HG03342 (cell line): Measurements from ENCODE around the gene KLHL3.
A peak's percentile ranks its signal among the peaks of the same experiment; 100 is the strongest.
"Not testable (repeated sequence)": the region's sequence is repeated elsewhere in the genome, so short reads cannot be mapped to it uniquely, and the experiment has no call there.

ENCODE experiments used
- ATAC-seq: cut with Tn5 transposase; IDR thresholded peaks from one replicate; pipeline ENCODE4 v1.9.1; 2021; ENCODE audit warnings: mild to moderate bottlenecking, moderate library complexity; ENCODE audit not compliant: unreplicated experiment

The KLHL3 gene

DNA sequence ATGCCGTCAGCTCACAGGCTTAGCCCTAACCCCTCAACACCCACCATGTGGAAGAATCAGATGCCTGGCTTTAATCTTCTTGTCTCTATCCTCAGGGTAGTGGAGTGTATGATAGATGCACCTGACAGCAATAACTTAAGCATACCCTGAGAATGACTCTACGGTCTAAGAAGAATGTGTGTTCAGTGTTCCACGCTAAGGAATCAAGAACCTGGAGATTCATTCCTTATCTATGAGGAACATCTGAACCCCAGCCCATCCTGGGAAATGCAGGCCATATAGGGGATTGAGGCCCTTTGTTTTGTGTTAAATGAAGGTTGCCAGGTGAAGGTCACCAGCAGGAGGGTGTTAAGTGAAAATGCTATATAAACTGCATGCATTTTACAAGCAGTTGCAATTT lies 63.0 kb downstream of the KLHL3 start:
- ATAC-seq = no peak

DNA sequence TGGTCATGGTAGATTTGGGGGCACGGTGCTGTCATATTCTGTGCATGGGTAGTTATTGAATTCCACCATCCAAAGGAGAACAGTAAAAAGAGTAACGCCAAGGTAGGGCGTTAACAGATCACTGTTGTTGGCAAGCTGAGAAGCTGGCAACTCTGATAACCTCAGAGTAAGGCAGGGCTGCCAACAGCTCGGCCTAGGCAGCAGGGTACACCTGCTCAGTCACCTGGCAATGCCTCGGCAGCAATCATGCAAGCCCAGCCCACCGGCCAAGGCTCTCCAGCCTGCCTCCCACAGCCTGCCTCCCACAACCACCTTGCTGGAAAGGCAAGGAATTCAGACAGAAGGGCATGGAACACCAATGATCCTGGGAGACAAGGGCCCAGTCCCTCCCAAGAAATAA lies 63.9 kb downstream of the KLHL3 start:
- no peak for ATAC-seq

DNA sequence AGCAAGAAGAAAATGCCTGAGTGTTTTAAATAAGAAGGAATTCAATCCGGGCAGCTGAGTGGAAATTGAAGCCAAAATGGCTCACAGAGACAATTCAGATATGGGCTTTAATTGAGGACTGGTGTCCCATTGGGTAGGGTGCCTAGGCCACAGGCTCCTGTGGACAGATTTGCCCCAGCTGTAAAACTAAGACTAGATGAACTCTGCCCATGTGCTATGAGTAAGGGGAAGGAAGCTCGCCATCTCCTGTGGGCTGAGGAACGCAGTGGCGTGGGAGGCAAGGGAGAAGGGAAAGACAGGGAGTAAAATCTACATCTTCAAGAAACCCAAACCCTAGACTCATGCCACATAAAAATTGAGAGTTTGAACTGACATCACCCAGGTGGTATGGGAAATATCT lies 66.1 kb downstream of the KLHL3 start:
- no peak for ATAC-seq

DNA sequence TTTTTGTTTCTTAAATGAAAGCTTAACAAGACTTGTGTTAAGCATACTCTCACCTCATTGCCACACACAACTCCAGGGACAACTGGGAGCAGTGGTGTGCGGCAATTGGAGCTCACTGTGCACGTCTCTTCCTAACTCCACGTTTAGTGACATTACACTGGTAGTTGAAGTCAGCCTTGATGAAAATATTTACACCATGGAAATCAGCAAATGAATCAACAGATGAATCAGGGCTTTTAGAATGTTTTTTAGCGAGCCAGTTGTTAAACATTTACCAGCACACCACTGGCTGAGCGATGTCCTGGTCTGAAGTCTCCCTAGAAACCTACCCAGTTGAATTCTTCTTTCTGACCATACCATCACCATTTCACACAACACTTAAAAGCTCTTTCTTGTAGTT lies 67.3 kb downstream of the KLHL3 start:
- no peak for ATAC-seq

DNA sequence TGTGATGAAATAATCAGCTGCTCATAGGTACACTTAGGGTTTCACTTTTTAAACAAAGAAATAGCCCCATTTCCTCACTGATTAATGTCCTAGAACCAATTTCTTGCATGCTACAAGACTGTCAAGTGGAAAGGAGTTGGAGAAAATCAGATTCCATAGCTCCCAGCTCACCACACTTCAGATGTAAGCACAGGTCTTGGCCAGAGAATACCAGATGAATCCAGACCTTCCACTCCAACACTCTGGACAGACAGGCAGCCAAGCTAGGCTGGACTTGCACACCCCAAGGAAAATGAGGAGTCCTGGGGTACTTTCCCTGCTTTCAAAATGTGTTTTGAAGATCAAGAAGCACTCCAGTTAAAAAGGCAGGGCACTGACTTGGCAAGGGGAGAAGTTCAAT lies 68.5 kb downstream of the KLHL3 start:
- ATAC-seq = no peak

DNA sequence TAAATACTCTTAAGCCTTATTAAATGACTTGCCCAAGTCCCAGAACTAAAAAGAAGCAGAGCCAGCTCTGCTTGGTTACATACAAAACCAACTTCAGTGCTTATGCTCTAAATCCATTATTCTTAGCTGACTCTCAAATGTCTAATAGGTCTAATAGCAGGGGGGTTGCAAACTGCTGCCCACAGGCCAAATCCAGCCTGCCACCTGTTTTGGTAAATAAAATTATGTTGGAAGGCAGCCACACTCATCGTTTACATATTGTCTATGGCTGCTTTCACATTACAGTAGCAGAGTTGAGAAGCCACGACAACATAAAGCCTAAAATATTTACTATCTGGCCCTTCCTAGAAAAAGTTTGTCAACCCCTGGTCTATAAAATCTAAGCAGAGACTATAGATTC lies 69.0 kb downstream of the KLHL3 start:
- ATAC-seq = no peak

DNA sequence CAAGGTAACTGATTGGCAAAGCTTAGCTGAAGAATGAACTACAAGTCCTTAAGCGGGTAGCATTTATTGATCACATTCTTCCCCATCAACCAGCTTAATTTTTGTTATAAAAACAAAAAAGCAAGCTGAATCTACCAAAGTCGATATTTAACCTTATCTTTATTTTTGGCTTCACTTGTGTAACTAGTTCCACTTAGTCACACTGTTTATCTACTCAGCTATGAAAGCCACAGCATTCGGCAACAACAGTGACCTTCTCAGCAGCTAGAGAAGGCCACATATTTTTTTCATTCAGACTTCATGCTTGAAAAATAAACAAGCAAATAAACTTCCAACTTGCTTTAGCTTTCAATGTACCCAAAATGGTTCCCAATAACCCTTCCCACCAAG lies 69.4 kb downstream of the KLHL3 start:
- peak; percentile 42 for ATAC-seq

DNA sequence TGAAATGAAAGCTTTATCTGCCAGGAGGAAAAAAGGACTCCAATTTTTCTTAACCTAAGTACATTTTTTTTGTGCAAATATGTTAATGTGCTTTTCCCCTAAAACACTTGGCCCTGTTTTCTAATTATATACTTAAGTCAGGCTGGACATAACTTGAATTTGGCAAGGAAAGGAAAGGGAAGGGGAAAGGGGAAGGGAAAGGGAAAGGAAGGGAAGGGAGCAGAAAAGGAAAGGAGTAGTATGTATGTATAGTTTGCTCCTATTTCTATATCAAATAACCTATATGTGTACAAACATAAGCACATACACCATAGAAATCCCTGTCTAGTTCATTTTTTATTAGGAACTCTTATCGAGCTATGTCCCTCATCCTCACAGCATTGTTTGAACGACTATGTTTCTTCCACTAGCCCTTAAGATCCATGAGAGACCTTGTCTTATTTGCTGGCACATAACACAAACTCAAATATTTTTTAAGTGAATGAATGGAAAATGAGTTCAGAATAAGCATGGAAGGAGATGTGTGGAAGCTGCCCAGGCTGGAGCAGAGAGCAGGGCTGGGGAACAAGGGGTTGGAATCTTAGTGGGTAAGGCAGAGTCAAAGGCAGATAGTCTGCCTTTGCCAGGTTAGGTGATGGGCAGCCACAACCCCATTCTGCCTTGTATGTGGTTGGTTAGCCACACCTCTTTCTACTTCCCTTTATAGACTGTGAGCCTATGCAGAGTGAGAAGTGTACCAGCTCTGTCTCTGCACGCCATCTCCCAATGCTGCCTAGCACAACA lies 70.0 kb downstream of the KLHL3 start:
- ATAC-seq = peak; percentile 97

DNA sequence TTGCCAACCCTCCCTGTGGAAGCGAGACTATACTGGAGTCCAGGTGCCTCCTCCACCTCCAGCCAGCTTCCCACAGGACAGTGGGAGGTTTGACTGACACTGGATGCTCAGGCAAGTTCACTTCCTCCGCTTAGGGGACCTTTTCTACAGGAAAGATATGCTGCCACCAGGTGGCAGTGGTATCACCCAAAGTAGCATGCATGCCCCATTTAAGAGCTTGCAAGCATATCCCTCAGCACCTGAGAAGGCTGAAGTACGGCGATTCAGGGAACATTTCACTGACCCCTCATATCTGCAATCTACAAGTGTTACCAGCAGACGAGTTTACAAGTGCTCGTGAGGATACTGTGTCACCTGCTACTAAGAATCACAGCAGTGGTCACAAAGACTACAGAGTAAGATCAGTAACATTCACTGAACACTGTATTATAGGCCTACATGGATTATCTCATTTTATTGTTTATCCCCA lies 75.5 kb downstream of the KLHL3 start:
- peak; percentile 88 for ATAC-seq

DNA sequence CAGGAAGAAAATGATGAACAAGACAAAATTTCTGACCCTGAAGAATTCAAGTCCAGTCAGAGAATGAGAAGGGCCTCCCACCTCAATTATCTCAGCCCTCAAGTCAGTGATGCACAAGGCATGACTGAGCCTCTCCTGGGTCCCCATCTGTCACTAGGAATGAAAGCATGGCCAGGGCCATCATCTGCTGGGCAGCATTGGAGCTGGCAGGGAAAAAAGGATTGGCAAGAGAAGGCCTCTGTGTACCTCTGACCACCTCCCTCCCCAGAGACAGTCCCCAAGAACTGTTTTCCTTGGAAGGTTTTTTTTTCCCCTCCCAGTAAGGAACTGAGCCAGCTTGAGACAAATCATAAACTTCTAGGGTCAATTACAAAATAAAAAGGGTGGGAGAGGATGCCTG lies 76.7 kb downstream of the KLHL3 start:
- no peak for ATAC-seq

DNA sequence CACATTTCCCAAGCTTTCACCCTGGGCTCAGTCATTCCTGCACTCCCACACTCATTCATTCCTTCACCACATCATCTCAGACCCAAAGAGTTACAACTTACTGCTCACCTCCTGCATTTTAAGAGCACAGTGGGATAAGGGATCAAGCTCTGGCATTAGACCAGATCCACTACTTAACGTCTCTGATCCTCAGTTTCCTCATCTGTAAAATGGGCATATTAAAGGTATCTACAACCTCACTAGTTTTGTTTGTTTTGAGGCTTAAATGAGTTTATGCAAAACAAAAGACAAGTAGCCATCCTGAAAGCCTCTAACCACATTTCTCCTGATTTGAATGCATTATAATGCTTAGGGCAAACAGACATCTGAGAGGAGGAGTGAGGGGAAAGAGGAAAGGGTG lies 77.6 kb downstream of the KLHL3 start:
- ATAC-seq = no peak

DNA sequence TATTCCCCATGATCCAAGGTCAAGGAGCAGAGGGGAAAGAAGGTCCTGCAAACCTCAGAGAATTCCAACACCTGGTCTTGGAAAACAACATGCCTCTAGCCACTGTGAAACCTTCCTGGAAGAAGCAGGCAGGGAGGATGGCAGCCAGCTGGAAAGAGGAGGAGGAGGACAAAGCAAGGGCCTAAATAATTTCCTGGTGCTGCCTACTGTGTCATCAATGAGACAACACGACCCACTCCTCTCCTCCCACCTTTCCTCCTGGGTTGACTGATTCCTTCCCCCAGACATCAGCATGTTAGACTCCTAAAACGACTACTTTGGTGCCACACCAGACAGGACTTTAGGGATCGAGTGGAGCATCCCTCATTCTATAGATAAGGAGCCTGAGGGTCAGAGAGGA lies 78.8 kb downstream of the KLHL3 start:
- no peak for ATAC-seq

DNA sequence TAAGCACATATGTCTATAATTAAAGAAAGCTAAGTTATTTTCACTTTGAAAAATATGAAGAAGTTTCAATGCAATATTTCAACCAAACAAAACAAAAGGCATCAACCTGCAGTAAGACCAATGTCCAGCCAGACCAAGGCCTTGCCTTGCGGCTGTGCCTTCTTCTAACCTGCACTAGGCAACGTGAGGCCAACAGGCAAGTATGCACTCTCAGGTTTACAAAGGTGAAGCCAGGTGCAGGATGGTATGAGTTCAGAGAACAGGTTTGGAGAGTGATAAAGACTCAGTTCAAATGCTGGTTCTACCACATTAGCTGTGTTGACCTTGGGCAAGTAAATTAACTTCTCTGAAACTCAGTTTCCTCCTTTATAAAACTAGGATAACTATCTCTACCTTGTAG lies 79.3 kb downstream of the KLHL3 start:
- ATAC-seq = no peak

DNA sequence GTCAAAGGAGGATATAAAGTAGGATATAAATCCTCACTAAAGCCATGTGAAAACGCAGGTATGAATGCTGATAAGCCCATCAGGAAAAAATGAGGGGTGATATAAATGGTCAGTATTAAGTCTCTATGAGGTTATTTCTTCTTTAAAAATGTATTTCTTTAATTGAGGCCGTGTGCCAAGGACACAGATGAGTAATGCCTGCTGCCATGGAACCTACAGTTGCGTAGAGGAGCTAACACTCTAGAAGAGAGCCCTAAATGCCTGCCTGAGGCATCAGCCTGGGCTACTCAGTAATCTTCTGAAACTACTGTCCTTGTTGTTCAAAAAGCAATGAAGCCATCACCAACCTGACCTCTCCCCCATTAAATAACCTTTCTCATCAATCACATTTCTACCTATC lies 84.9 kb downstream of the KLHL3 start:
- no peak for ATAC-seq

DNA sequence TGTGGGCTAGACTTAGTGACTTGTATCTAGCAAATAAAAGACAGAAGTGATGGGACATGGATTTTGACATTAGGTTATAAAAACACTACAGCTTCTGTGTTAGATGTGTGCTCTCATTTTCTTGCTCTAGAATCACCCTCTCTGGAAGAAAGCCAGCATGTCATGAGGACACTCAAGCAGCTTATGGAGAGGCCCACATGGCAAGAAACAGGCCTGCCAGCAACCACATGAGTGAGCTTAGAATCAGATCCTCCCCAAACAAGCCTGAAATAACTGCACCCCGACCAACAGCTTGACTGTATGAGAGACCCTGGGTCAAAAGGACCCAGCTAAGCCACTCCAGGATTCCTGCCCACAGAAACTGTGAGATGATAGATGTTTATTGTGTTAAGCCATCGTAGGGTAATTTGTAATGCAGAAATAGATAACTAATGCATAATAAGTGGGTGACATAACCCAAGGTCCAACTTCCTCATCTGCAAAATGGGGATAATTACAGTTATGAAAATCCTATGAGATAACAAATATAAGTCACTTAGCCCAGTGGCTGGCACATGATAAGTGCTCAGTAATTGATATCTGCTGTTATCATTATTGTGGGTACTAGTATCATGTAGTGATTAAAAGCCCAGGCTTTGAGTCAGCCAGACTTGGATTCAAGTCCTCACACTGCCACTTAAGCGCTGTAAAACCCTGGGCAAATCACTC lies 86.5 kb downstream of the KLHL3 start:
- ATAC-seq = no peak

DNA sequence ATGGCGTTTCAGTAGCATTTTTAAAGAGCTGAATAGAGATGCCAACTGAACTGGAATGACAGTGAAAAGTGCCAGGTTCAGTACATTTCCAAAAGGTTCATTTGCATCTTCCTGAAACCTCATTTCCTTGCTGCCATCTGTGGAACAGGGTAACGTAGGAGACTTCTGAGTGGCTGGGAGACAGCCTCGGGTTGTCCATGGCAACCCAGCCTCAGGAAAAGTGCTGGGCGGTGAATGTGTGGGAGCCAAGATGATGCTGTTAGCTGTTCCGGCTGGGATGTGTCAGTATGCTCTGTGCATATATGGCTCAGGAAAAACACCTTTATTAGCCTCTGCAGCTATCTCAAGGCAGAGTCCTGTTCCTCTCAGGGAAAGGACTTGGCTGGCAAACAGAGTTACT lies 87.5 kb downstream of the KLHL3 start:
- no peak for ATAC-seq

DNA sequence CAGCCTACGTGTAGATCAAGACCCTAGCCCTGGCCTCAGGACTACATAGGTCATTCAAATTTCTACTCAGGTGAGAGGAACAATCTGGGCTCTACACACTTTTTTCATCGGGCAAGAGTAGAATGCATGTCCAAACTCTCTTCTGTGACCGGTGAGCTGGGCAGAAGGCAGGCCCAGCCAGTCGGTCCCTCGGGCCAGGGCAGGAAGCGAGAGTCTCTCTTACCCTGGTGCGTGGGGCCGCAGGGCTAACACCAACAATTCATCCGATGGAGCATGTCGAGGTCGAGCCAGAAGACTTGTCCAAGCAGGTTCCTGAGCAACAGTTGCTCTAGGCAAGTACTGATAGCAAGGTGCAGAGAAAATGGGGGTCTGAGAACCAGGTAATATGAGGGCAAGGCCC lies 88.5 kb downstream of the KLHL3 start:
- no peak for ATAC-seq

DNA sequence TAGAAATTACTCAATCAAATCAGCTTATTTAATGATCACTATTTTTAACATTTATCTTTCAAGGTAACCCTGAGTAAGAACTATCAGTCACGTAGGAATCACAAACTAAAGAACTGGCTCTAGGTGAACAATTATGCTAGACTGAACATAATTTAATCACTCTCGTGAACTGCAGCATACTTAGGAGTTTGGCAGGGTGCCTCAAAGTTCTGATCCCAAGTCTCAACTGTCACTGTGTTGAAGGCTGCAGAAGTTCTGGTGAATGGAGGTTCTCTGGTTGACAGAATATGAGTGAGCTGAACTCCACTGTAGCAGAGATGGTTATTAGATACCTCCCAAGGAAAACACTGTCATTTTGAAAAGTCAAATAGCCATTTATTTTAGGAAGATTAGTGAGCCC lies 89.1 kb downstream of the KLHL3 start:
- no peak for ATAC-seq

DNA sequence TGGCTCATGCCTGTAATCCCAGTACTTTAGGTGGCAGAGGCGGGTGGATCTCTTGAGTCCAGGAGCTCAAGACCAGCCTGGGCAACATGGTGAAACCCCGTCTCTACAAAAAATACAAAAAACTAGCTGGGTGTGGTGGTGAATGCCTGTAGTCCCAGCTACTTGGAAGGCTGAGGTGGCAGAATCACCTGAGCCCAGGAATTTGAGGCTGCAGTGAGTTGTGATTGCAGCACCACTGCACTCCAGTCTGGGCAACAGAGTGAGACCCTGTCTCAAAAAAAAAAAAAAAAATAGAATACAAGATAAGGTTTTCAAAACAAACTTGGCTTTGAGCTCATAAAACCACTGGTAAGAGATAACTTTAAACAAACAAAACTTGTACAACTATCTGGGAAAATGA lies 92.8 kb downstream of the KLHL3 start:
- ATAC-seq = not testable (repeated sequence)

DNA sequence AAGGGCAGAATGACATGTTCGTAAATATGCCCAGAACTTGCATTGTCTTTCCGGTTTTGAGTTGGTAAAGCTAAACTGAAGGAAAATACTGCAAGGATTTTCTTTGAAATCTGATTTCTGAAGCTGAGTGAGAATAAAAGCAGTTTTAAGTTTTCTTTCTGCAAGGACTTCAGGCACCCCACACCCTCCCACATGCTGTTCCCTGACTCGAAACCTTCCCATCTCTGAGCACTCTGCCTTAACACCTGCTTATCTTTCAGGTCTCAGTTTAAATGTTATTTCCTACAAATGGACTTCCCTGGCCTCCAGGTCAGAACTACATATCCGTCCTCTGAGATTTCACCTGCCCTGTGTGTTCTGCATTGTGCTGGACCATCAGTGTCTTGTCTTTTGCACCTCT lies 93.8 kb downstream of the KLHL3 start:
- no peak for ATAC-seq

DNA sequence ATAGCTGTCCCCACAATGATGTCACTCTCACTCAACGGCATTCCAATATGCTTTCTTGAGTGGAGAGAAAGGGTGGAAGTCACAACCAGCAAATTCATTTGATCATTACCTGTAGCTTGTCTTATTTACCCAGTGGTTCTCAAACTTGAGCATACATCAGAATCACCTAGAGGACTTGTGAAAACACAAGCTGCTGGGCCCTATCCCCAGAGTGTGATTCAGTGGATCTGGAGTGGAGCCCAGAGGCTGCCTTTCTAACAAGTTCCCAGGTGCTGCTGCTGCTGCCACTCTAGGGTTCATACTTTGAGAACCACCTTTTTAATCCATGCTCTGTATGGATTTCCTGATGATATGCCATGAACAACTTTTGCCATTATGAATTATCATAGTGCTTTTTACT lies 94.7 kb downstream of the KLHL3 start:
- ATAC-seq = no peak

DNA sequence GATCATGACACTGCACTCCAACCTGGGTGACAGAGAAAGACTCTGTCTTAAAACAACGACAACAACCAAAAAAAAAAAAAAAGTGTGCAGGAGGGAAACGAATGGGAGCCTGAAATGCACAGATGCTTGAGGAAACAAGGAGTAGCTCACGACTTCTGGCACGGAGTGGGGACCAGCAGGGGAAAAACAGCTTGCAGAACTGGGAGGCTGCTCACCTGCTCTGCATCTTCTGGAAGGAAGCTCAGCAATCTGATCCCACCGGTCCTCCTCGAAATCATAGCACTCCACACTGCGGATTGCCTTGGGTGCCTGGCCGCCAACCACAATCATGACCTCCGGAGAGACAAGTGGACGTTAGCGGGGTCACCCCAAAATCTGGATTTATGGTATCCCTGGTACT lies 96.2 kb downstream of the KLHL3 start:
- ATAC-seq = no peak

DNA sequence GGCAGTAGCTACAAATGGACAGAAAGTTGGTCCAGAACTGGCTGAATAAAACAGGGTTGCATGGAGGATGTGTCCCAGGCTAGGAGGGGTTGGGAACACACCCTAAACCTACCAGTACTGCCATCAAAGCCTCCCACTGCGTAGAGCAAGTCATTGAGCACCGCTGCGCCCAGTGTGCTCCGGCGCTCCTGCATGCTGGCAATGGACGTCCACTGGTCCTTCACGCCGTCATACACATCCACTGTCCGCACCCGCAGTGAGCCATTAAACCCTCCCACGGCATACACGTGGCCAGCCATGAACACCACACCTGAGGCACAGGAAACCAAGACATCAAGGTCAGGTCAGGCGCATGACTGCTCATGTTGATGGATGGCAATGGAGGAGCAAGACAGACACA lies 97.0 kb downstream of the KLHL3 start:
- ATAC-seq = no peak
